GM18499 (cell line): ENCODE results near the gene NGB.
A peak's percentile ranks its signal among the peaks of the same experiment; 100 is the strongest.
"Not testable (repeated sequence)": the region's sequence is repeated elsewhere in the genome, so short reads cannot be mapped to it uniquely, and the experiment has no call there.

Experiments
- ATAC-seq: cut with Tn5 transposase; IDR thresholded peaks from one replicate; pipeline ENCODE4 v1.9.1; 2021; ENCODE audit warnings: moderate number of reproducible peaks; ENCODE audit not compliant: insufficient read depth, unreplicated experiment

The NGB gene, protein sequence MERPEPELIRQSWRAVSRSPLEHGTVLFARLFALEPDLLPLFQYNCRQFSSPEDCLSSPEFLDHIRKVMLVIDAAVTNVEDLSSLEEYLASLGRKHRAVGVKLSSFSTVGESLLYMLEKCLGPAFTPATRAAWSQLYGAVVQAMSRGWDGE

DNA sequence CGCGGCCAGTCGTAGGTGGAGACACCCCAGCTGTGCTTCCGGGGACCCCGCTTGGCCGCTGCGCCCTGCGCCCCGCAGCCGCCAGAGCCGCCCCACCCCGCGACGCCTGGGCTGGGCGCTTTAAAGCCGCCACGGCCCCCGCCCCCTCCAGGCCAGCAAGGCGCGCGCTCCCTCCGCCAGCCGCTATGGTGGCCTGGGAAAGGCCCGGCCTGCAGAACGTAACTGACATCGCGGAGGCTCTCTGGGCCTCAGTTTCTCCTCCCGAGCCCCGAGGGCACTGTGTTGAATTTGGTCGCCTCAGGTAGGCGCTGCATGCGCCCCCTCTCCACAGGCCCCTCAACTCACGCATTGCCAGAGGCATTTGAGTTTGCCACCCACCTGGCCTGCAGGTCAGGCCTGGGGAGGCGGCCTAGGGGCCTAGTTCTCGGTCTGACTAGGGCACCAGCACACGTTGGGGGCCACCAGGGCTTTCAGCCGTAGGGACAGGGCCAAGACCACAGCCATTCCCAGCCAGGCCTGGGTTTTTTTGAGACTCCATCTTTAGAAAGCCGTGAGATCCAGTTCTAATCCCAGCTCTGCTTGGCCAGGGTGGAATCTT, at the start of gene NGB:
NGB (minus strand) TSS at position 94 of the 598 bp plus-strand sequence. CDS start 269 bp downstream, outside the sequence.
- no peak for ATAC-seq

DNA sequence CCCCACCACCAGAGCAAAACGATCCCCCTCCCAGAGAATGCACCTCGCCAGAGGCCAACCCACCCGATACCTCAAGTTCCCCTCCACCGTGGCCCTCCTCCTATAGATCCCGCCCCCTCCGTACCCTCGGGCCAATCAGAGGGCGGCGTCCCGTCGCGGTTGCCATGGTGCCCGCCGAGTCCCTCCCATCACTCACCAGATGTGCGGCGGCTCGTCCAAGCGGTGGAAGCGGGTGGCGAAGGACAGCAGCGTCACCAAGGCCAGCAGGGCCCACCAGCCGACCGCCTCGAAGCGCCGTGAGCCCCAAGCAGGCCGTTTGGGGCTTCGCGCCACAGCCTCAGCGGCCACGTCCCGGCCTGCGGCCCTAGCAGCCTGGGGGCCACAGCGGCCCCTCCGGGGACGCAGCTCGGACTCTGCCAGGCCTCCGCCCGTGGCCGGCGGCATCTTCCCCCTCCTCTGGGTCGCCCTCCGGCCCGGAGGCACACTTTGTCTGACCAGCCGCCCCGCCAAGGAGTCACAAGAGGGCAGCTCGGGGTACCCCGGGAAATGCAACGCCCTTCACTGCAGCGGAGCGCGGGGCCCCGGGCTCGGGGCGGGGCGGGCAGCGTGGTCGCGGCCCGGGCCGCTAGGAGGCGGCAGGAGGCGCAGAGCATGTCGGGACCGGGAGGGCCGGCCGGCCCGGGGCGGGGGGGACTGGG, 49.4 kb upstream of the NGB start, which contains the start of gene POMT2:
POMT2 (minus strand) TSS at position 646 of the 698 bp plus-strand sequence; CDS start at position 444, 202 bp downstream.
- peak; percentile 37 for ATAC-seq

DNA sequence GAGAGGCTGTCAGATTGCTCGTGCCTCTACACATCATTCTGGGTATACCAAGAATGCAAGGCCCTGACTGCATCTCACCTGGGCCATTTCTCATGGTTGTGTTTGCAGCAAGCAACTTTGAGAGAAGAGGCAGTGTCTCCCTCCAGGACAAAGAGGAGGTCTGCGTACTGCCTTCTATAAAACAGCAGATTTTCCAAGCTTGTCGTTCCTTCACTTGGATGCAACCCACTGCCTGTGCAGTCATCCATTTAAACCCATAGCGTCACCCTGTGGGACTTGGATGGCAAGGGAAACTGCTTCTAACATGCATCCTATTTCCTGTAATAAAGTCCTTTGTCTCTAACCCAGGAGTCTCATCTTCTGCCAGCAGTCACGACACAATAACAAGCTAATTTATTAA, 48.4 kb upstream of the NGB start:
- ATAC-seq: no peak

DNA sequence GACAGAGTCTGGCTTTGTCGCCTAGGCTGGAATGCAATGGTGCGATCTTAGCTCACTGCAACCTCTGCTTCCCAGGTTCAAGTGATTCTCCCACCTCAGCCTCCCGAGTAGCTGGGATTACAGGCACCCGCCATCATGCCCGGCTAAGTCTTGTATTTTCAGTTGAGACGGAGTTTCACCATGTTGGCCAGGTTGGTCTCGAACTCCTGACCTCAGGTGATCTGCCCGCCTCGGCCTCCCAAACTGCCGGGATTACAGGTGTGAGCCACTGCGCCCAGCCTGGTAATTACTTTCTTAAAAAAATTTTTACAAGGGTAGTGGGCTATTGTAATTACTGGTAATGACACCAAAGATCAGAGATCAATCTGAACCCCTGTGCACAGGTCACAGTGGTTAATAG, 47.8 kb upstream of the NGB start:
- not testable (repeated sequence) for ATAC-seq

DNA sequence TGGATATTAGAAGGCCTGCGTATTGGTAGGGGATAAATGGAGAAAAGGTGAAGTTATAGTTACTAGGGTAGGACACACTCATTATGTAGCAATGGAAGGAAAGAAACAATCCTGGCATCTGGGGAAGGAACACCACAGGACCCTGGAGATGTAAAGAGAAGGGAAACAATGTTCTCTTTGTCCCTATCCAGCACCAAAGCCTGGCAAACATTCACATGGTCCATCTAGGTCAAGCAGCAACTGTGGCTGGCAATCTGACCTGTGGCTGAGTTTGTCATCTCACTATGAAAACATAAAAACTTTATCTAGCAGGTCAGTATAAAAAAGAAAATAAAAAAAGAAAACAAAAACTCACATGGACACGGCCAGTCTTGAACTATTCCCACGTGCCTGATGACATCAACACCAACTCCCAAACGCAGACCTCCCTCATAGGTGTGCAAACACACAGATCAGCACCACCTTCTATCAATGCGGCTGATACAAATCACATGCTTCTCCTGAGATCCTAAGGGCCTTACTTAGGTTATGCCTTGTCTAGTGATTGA, 47.1 kb upstream of the NGB start:
- ATAC-seq: no peak

DNA sequence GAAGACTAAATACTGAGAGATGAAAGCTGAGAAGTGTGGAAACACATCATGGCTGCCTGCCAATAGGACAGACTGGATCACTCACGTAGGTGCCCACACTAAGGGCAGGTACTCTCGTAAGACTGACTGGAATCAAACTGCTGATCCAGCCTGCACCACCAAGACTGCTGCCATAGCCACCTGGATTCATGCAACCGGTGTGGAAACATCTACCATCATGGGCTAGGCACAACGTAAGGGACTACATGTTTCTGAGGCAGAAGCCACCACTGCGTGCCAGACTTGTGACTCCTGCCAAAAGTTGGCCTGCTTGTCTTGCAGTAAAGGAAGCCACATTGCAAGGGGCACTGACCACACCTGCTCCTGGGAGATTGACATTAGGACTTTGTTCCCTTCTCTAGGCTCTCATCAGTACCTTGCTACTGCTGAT, 45.9 kb upstream of the NGB start:
- no peak for ATAC-seq

DNA sequence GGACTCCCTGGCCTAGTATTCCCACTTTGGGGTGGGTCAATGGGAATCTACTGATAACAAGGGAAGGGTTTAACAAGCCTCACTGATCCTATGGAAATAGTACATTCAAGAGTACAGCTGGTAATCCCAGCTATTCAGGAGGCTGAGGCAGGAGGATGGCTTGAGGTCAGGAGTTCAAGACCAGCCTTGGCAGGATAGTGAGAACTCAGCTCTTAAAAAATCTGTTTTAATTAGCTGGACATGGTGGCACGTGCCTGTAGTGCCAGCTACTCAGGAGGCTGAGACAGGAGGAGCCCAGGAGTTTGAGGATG, 45.1 kb upstream of the NGB start:
- no peak for ATAC-seq

DNA sequence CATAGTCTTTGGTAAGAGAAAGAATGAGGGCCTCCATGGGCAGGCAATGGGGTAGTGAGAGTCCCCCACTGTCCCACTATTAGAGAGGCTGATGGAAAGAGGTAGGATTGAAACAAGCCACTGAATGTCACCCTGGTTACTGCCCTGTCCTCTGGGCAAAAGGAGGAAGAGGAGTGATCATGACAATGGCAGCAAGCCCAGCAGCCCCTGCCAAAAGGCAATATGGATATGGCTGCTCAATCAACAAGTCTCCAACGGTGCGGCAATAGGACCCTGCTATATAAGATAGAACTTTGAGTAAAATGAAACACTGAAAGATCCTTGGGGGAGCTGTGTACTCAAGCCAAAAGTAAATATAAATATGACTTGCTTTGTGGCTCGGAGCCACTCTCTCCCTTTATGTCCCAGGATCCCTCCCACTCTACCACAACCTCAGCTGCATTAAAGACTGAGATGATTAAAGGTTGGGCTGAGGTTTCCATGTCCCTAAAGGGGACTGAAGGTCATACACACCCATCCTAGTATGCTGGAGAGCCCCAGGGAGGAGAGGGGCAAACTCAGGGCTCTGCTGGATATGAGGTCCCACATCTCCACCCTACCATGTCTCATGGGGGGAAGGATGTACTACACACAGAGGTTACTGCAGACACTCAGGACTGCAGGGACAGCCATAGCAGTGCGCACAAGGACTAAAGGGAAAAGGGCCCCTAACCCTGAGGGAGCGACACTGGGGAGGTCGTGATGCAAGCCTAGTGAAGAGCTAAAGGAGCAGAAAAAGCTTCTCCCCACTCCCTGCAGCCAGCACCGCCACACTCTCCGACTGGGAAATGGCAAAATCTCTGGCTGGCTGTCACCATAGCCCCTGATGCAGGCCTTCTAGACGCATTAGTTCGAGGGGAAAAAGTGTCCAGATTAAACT, 43.8 kb upstream of the NGB start:
- no peak for ATAC-seq

DNA sequence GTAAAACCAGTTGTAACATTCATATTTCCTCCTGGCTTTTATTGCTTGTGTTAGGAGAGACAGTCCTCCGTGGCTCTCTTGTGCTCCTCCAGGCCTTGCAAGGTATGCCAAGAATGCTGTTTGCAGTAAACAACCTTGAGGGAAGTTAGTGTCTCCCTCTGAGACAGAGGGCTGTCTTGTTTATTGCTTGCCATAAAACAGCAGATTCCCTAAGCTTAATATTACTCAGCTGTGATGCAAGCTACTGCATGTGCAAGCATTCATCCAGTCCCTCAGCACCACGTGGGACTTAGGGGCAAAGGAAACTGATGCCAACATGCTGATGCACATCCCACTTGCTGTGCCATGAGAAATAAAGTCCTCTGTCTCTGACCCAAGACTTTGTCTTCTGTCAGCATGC, 43.0 kb upstream of the NGB start:
- ATAC-seq: no peak

DNA sequence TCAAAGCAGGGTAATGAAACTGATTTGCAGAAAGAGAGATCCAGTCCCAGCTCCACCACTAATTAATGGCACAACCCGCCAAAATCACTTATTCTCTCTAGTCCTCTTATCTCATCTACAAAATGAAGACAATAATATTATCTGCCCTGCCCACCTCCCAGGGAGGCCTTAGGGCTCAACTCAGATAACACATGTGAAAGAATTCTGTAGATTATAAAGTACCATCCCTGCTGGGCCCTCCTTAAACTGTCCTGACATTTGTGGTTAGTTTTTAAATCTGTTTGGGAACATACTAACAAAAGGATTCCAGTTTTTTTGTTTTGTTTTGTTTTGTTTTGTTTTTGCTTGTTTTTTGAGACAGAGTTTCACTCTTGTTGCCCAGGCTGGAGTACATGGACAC, 42.4 kb upstream of the NGB start:
- no peak for ATAC-seq

DNA sequence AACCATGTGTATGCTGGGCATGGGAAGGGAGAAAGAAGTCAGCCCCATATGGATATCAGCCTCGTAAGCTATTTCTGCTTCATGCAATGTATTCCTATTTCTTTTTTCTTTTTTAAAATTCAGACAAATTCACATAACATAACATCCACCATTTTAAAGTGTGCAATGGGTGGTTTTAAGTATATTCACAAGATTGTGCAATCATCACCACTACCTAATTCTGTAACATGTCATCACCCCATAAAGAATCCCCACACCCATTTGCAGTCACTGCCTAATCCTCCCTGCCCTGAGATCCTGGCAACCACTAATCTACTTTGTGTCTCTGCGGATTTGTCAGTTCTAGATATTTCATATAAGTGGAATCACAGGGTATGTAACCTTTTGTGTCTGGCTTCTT, 40.2 kb upstream of the NGB start:
- ATAC-seq: no peak

DNA sequence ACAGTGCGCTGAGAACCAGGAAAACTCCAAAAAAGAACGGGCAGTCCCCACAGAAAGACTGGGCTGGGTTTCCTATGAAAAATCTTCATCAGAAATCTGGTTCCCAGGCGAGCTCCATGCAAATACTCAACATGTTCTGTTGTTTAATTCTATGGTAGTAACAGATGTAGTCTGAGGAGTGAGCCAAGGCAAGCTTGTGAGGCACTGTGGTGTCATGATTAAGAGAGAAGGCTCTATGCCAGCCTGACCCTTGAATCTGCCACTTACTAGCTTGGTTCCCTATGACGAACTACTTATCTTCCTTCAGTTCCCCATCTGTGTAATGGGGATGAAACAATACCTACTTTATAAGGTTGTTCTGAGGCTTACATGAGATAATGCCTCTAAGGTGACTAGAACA, 39.0 kb upstream of the NGB start:
- no peak for ATAC-seq

DNA sequence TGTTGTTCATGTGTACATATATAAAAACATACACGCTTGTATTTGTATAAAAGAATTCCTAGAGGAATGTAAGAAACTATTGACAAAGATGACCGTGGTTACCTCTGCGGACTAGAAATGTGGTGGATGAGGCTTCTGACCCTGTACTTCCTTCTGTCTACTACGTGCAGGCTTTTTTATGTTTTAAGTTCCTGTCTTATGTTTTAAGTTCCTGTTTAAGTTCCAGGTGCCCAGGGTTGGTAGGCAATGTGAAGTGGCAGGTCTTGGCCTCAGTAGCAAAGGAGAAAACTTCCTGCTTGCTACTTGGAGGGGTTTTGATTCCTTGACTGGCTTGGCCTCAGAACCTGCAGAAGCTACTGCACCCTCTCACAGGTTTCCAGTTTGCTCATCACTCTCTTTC, 38.1 kb upstream of the NGB start:
- no peak for ATAC-seq

DNA sequence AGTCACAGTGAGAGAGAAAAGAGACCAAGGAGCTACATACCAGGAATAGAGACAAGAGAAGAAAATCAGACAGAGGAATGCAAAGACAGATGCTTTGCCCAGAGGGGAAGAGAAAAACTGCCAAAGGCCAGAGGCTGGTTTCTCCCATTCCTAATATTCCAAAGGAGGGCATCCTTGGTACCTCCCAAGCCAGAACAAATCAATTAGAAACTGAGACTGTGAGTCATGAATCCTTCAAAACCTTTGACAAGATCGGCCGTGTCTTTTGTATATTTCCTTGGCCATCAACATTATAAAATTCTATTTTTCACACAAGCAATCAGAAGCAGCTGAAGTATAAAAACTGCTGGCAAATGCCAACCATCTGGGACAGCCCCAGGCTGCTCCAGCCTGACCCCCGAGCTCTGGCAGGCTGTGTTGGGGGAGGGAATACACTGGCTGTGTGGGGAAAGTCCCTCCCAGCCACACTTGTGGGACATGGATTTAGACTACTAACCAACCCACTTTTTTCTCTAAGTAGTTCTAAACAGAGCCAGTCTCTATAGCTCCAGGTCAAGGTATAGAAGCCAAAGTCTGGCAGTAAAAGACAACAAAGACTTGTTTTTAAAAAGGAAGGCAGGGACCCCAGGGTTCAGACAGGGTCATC, 36.0 kb upstream of the NGB start:
- ATAC-seq: no peak

DNA sequence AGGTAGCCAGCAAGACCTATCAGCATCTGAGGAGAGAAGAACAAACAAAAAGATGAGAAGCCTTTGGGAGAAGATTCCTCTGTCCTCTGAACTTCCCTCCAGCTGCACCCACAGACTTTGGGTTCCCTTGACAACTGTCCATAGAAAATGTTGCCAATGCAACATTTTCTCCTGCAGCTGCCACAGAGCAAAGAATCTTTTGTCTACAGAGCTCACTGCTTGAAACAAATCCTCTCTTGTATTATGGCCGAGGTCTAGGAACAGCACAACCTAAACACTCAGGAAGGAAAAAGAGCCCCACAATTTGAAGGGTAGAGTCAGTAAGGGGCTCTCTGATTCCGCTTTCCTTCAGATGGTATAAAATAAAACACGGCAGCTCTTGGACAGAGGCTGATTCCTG, 35.4 kb upstream of the NGB start:
- ATAC-seq: no peak

DNA sequence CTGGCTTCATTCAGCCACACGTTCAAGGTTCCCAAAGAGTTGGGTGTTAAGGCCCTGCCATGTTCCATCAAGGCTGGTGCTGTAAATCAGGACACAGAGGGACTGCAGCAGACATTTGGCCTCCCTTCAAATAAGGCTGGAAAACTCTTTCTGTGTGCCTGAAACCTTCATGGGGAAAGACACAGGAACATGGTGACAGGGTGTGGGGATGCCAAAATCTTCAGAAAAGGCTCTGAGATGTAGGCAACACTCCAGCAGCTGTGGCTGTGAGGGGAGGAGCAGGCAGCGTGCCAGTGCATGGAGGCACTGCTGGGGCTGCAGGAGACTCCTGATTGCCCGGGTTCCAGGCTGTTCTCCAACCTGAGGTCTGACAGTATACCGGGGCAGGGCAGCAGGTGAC, 34.7 kb upstream of the NGB start:
- ATAC-seq: no peak

DNA sequence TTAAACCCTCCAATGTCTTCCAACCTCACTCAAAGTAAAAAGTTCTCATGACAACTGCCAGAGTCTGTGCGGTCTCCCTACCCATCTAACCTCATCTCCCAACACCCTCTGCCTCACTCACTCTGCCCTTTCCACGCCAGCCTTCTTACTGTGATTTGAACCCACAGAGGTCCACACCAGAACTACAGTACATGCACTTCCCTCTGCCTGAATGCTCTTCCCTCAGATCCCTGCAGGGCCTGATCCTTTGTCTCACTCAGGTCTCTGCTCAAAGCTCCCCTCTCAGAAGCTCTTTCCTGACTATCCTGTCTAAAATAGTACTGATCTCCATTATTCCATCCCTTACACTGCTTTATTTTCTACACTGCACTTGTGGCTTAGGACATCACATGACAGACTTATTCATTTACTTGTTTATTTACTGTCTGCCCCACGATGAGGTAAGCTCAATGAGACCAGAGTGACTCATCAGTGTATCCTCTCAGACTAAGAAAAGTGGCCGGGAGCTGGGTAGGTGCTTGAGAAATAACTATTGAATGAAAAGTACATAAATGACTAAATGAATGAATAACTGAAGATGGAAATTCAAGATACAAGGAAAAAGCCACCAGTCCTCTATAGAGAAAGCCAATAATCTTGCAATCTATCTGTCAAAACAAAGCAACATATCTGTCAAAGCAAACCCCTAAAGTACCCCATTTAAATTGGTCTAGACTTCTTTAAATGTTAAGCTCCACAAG, 32.6 kb upstream of the NGB start:
- ATAC-seq: no peak

DNA sequence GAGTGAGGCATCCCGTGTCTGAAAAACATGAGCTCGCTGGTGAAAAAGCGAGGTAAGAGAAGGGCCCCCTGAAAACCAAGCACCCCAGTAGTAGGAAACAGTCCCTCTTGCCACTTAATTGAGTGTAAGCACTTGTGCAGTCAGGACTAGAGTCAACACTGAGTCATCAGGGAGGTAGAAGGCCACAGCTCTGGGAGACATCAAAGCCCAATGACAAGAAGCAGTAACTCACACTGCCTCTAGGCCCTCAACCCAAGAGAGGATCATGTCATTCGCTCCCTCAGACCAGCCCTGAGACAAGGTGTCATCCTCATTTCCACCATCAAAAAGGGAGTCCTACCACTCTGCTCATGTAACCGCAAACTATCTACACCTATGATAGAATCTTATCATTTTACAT, 31.9 kb upstream of the NGB start:
- no peak for ATAC-seq

DNA sequence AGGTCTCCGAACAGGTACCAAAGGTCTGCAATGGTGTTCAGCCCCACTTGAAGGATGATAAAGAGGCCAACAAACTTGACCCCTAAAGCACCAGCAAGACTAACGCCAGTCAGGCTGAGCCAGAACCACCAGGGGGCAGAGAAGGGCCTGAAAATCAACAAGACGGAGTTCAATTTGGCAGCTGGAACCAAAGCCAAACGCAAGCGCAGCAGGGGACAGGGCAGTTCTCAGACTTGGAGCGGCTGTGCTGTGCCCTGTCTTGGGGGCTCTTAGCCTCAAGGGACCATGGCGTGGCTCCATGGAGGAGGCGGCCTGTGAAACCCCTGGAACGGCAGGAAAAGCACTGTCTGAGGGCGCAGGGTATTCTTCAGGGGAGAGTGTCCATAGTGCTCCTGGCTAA, 30.1 kb upstream of the NGB start:
- no peak for ATAC-seq

DNA sequence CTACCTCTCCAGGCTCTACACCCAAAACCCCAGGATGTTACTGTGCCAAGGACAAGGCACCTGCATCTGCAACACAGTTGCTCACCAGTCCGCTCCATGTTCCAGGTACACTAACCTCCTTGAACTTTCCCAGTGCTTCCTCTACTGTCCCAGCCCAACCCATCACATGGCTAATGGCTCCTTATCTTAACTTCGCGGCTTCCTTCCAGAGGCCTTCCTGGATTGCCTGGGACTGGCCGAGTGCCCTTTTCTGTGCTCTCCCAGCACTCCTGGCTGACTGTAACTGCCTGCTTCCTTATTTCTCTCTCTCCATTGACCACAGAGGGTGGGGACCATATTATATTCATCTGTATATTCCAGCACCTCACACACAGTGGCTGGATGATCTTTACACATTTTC, 28.8 kb upstream of the NGB start:
- no peak for ATAC-seq
